Measurements from ENCODE around the gene NSD1.

The NSD1 gene

GRCh38 chr5:177122566-177122965, 11.0 kb upstream of the NSD1 start:
- ChIA-PET CTCF (interaction anchor here (1.1 to 1.4 kb wide), 3 partner anchors 9 to 12 kb away, joined by 6 to 9 read pairs (median 6); no protein-coding TSS in a partner anchor), POLR2A (no interaction called here)
- TF ChIP-seq CTCF (IDR thresholded peaks at IDR 0.05; ENCODE audit: insufficient read depth, low read length, missing control alignments), result no peak
- H3K4me3 ChIP-seq (ENCODE audit: low read depth, low read length), result no peak overlapping the region
- DNase-seq (ENCODE audit: low read depth, low spot score), result no peak

DNA sequence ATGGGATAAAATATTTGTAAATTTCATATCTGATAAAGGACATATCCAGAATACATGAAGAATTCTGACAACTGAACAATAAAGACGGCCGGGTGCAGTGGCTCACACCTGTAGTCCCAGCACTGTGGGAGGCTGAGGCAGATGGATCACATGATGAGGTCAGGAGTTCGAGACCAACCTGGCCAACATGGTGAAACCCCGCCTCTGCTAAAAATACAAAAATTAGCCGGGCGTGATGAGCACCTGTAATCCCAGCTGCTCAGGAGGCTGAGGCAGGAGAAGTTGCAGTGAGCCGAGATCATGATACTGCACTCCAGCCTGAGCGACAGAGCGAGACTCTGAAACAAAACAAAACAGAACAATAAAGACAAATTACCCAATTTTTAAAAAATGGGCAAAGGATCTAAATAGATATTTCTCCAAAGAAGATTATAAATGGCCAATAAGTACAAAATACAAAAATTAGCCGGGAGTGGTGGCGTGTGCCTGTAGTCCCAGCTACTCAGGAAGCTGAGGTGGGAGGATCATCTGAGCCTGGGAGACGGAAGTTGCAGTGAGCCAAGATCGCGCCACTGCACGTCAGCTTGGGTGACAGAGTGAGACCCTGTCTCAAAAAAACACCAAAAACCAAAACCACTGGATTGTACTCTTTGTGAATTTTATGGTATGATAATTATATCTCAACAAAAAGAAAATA, 9.6 kb upstream of the NSD1 start:
- no peak overlapping the region for H3K4me3 ChIP-seq (ENCODE audit: low read depth, low read length)
- ChIA-PET CTCF (interaction anchor here (1.2 to 4.3 kb wide), 2 partner anchors 11 to 53 kb away, joined by 3 to 48 read pairs; no protein-coding TSS in a partner anchor), POLR2A (no interaction called here)
- no peak for TF ChIP-seq CTCF (IDR thresholded peaks at IDR 0.05; ENCODE audit: insufficient read depth, low read length, missing control alignments)
- DNase-seq (ENCODE audit: low read depth, low spot score), result no peak

- ChIA-PET CTCF (interaction anchor here (1.2 to 4.3 kb wide), 2 partner anchors 11 to 53 kb away, joined by 3 to 48 read pairs; no protein-coding TSS in a partner anchor), POLR2A (interaction anchor here (0.7 kb wide), 1 partner anchor 184 kb away, joined by 3 read pairs; no protein-coding TSS in a partner anchor)
- TF ChIP-seq CTCF (IDR thresholded peaks at IDR 0.05; ENCODE audit: insufficient read depth, low read length, missing control alignments), result no peak
Measured at GRCh38 chr5:177124486-177124991, 9.0 kb upstream of the NSD1 start.

GRCh38 chr5:177126771-177127170, 6.8 kb upstream of the NSD1 start:
- no peak for DNase-seq (ENCODE audit: low read depth, low spot score)
- POLR2A ChIA-PET, result no interaction called here
- CTCF ChIA-PET, result interaction anchor here (0.6 to 4.3 kb wide), 5 partner anchors 8 to 184 kb away, joined by 3 to 48 read pairs (median 4); no protein-coding TSS in a partner anchor
- no peak overlapping the region for H3K4me3 ChIP-seq (ENCODE audit: low read depth, low read length)
- no peak for TF ChIP-seq CTCF (IDR thresholded peaks at IDR 0.05; ENCODE audit: insufficient read depth, low read length, missing control alignments)

More at GRCh38 chr5:177124486-177124991, 9.0 kb upstream of the NSD1 start:
- DNase-seq (ENCODE audit: low read depth, low spot score), result no peak
- no peak overlapping the region for H3K4me3 ChIP-seq (ENCODE audit: low read depth, low read length)

DNA sequence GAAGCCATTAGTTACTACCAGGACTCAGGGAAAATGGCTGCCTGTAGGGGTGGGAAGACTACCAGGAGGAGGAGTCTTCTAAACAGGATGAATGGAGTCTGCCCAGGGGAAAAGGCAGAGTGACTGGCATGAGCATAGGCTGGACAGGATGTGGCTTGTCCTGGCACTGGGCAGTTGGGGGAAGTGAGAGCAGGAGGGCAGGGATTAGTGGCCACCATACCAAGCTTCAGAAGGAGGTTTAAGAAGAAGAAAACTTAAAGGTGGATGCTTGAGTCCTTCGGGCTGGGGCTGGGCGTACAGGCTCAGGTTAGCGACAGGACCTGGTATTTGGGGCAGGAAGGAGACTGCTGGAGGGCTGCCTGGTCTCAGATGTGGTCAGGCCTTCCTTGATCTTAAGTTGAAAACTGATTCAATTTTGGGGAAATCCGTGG, 5.0 kb upstream of the NSD1 start:
- no peak for DNase-seq (ENCODE audit: low read depth, low spot score)
- H3K4me3 ChIP-seq (ENCODE audit: low read depth, low read length), result no peak overlapping the region
- ChIA-PET CTCF (interaction anchor here (0.9 to 5.1 kb wide), 4 partner anchors 16 to 468 kb away, joined by 3 to 55 read pairs (median 6); no protein-coding TSS in a partner anchor), POLR2A (no interaction called here)
- no peak for TF ChIP-seq CTCF (IDR thresholded peaks at IDR 0.05; ENCODE audit: insufficient read depth, low read length, missing control alignments)
